ENCODE measurements around the gene PRKCQ.
"Not testable (repeated sequence)": the region's sequence is repeated elsewhere in the genome, so short reads cannot be mapped to it uniquely, and the experiment has no call there.

PRKCQ gene

GRCh38 chr10:6487920-6488319, 92.2 kb downstream of the PRKCQ start:
- no peak for DNase-seq

- no peak for DNase-seq
These were observed 93.8 kb downstream of the PRKCQ start for GRCh38 chr10:6486309-6486708.

DNA sequence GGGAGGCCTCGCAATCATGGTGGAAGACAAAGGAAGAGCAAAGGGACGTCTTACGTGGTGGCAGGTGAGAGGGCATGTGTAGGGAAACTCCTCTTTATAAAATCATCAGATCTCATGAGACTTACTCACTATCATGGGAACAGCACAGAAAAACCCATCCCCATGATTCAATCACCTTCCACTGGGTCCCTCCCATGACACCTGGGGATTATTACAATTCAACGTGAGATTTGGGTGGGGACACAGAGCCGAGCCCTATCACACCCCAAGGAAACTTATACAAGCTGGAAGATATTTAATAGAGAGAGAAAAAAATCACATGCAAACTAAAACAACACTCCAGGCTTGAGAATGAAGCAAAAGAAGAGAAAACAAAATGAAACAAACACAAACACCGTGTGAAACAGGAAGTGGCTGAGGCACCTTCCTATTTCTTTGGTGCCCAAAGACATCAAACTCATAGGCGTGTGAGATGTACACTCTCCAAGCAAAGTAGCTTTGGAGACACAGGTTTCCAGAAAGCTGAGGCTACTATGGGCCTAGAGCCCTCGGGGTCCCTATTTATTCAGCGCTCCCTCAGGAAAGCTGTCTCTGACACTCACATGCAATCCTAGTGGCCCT, 97.2 kb downstream of the PRKCQ start:
- no peak for DNase-seq

DNA sequence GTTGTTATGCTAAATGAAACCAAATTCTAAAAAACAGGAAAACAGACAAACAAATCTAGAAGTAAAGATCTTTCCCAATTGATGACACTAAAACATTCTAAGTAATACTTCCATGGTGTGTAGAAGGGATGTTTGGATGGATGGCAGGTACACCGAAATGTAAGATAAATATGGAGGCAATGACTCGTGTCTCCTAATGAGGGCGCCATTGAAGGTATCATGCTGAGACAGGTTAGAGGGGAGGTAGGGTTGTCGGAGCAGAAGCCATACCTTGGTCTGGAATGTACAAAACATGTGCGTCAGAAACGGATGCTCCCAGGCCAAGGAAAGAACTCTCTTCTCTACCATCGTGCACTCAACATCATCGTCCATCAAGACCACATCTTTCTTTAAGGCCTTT, 101.4 kb downstream of the PRKCQ start:
- no peak for DNase-seq

GRCh38 chr10:6476989-6477388, 103.1 kb downstream of the PRKCQ start:
- no peak for DNase-seq

GRCh38 chr10:6474871-6475270, 105.2 kb downstream of the PRKCQ start:
- no peak for DNase-seq

- no peak for DNase-seq
These were observed 106.1 kb downstream of the PRKCQ start for GRCh38 chr10:6473901-6474370.

- DNase-seq: no peak
These were observed 106.6 kb downstream of the PRKCQ start for GRCh38 chr10:6473430-6473829.

GRCh38 chr10:6472710-6473005, 107.4 kb downstream of the PRKCQ start:
- DNase-seq: not testable (repeated sequence)

GRCh38 chr10:6470894-6471618, 109.0 kb downstream of the PRKCQ start:
- DNase-seq: no peak

DNA sequence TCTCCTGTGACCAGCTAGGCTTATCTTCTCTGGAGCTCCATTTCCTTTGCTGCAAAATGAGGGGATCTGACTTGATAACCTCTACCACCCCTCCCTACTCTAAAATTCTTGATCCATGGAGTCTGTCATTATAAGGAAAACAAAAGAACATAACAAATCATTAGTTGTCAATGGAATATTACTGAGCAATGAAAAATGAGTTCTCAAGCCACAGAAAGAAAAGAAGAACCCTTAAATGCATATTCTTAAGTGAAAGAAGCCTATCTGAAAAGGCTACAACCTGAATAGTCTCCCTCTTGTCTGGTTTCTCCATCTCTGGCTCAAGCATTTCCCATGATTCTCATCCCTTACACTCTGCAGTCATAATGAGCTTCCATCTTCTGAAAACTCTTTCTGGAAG, 110.4 kb downstream of the PRKCQ start:
- no peak for DNase-seq

DNA sequence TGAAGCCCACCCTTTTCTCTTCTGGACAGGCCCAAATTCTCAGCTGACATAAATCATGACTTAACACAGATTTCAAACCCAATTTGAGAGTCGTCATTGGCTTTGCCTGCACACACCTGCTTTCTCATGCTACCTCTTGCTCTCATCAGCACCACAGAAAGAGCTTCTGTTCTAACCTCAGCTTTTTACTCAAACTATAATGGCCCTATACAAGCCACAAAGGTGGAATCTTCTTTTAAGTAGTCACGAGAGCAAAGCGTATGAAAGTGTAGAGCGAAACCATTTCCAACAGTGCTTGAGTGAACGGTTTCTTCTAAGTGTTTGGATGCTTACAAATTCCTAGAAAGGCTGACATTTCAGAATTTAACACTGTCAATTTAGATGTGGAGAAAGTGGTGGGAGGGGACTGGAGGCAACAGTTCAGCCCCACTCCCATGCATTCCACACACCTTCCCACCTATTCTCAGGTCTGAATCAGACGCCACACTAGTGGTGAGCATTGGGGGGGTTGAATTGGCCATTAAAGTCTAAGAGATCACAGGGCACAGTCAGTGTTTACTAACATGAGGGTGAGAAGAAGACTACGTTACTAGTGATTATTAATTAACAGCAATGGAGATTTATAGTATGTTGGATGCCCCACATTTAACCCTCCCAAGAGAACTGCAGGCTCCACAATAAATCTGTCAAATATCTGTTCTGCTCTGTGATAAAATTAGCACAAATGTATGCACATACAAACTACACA, 114.0 kb downstream of the PRKCQ start:
- DNase-seq: no peak

GRCh38 chr10:6465437-6465836, 114.6 kb downstream of the PRKCQ start:
- no peak for DNase-seq

GRCh38 chr10:6464862-6465430, 115.1 kb downstream of the PRKCQ start:
- DNase-seq: no peak

- no peak for DNase-seq
These were observed 116.7 kb downstream of the PRKCQ start for GRCh38 chr10:6463366-6463765.

DNA sequence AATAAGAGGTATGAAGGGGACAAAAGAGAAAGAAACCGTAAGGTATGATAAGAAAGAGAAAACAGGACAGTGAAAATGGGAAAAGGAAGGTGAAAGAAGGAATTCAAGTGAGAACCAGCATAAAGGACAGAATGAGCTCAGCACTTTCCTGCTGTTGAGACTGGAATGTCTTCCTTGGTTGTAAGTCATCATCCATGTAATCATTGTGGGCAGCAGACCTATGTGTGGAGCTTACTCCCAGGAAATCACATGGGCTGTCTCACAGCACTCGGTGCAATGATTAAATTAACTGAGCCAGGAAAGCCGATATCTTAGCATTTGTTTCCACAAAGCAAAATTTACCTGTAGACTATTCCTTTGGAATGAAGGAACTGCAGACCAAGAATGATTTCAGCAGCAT, 118.1 kb downstream of the PRKCQ start:
- no peak for DNase-seq

GRCh38 chr10:6460861-6461409, 119.1 kb downstream of the PRKCQ start:
- no peak for DNase-seq

GRCh38 chr10:6458814-6459213, 121.3 kb downstream of the PRKCQ start:
- no peak for DNase-seq

DNA sequence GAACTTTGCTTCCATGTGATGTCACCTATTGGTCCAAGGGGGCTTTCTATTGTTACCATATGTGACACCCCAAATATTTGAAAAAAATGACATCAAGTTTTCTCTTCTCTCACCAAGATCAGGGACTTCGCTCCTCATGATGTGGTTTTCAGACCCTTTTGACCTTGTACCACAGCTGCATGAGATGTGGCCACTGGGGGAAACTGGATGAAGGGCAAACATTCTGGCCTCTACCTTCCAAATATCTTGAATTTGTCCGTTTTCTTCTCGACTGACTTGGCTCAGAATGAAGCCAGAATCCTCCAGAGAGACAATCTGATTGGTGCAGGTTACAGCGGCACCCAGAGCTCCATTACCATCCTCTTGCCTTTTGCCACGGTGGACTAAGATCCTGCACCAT, 122.7 kb downstream of the PRKCQ start:
- DNase-seq: no peak

DNA sequence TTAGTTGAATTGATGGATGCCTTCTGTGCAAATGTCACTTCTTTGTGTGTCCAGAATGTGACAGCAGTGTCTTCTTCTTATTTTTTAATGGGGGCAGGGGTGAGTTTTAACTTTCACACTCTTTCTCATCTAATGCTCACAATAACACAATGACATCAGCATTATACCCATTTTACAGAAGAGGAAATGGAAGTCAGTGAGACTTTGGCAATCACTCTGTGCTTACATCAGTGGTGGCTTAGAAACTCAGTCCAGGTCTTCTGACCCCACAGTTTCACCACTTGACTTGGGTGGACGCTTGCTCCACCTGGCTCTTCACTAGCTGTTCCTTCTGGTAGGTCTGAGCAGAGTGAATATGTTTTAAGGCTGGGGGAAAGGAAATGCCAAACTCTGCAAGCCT, 124.0 kb downstream of the PRKCQ start:
- no peak for DNase-seq

DNA sequence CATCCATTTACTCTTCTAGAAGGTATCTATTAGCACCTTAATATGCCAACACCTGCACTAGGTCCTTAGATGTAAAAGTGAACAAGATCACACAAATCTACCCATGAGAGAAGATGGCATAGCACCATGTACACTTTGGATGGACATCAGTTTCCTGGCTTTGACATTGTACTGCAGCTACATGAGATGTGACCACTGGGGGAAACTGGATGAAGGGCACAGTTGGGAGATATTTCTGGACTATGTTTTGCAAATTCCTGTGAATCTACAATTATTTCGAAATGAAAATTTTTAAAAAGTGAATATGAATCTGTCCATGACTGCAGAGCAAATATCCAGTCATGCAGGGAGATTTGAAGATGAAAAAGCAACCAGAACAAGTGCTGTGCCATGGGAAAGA, 124.5 kb downstream of the PRKCQ start:
- DNase-seq: no peak

DNA sequence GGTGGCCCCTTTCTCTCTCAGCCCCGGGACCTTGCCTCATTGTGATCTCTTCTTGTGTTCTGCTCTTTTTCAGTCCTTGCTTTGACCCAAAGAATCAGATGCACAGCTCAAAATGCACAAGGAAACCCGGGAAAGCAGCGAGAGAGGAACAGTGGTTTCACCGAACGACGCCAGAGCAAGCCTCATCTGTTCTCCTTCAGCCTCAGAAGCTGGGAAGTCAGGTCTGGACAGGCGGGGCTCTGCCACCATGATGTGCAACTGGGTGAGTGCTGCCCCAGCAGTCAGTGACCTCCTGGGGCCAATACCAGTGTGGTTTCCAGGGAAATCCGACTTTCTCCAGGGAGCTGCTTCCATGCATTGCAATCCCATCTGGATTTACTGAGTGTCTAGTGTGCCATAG, 133.4 kb downstream of the PRKCQ start:
- DNase-seq: no peak

DNA sequence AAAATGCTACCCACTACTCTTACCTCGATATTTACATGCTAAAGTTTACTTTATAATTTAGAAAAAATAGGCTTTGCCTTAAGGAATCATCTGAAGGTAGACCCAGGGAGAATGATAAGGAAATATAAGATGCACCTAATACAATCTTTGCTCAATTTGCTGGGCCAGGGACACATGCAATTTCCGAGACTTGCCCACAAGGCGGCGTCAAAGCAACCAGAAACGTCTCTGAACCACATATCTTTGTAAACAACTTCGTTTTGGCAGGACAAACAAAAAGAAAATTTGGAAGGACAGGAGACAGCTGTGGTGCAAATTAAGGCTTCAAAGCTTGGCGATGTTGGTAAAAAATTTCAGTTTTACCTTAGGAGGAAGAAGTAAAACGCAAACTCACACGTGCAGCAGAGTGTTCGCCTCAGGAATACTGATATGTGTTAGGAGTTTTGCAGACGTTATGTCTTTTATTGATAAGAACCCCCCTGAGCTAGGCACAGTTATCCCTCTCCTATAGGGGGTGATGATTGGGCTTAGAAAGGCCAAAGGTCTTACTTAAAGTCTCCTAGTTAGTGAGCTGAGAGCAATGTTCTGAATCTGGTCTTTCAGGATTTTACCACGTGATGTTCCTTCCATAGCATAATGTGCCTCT, 134.3 kb downstream of the PRKCQ start:
- DNase-seq: peak in 1 of 2 experiments; percentile 5
